OCI-LY7 (cell line): ENCODE data around the gene TMEM184B. TPM values are rescaled to one million over a fixed set of nuclear protein-coding genes. Genes with fewer than 3 reads are reported as not detected.

Source experiments
- BruUV-seq: library from RNA; stranded (reverse); fragments of 400-500 nt; replicated peaks from 2 replicates; lab custom pipeline; 2021; lab: Mats Ljungman, UMichigan
- CTCF ChIA-PET: fragments of 300-600 bp; sonication (Branson Sonifier 250); formaldehyde crosslinking; loops from one replicate; lab custom pipeline; 2022; ENCODE audit warnings: antibody characterized with exemption; ENCODE audit not compliant: unreplicated experiment; lab: Charles Lee
- POLR2A ChIA-PET: fragments of 300-600 bp; sonication (Branson Sonifier 250); formaldehyde crosslinking; loops from one replicate; lab custom pipeline; 2022; ENCODE audit warnings: antibody characterized with exemption; lab: Charles Lee
- DNase-seq: peaks from one replicate; pipeline ENCODE4 v3.0.0-alpha.2; 2015; ENCODE audit warnings: low spot score
- H2AFZ ChIP-seq: fragments of 200-600 bp; sonication (generic), shearing (Covaris generic); 2 replicates; pipeline ENCODE4 v1.6.1; 2014; ENCODE audit warnings: mild to moderate bottlenecking, antibody characterized with exemption, low read length, moderate library complexity
- H3K27ac ChIP-seq: fragments of 200-600 bp; sonication (generic); 2 replicates; pipeline ENCODE4 v1.5.1; 2014; ENCODE audit warnings: mixed run types, low read depth, mild to moderate bottlenecking, moderate library complexity, low read length, inconsistent platforms; ENCODE audit not compliant: poor library complexity, severe bottlenecking
- H3K36me3 ChIP-seq: fragments of 200-600 bp; sonication (generic); 2 replicates; pipeline ENCODE4 v1.6.1; 2014; ENCODE audit warnings: mild to moderate bottlenecking, antibody characterized with exemption, low read length, moderate library complexity, mixed read lengths; ENCODE audit not compliant: insufficient read depth
- H3K4me1 ChIP-seq: fragments of 200-600 bp; sonication (generic); 2 replicates; pipeline ENCODE4 v1.5.1; 2014; ENCODE audit warnings: mild to moderate bottlenecking, low read length; ENCODE audit not compliant: insufficient read depth, poor library complexity, severe bottlenecking
- H3K4me2 ChIP-seq: fragments of 200-600 bp; sonication (generic); 2 replicates; pipeline ENCODE4 v1.6.1; 2014; ENCODE audit warnings: mild to moderate bottlenecking, low read length
- H3K4me3 ChIP-seq: fragments of 200-600 bp; sonication (generic); 2 replicates; pipeline ENCODE4 v1.5.1; 2014; ENCODE audit warnings: mild to moderate bottlenecking, low read depth, low read length; ENCODE audit not compliant: poor library complexity, severe bottlenecking
- H3K79me2 ChIP-seq: fragments of 200-600 bp; sonication (generic); 2 replicates; pipeline ENCODE4 v1.6.1; 2016; ENCODE audit warnings: low read depth, mild to moderate bottlenecking, low read length, moderate library complexity, mixed read lengths; ENCODE audit not compliant: insufficient read depth
- H3K9me2 ChIP-seq: fragments of 200-600 bp; sonication (generic); 2 replicates; pipeline ENCODE4 v1.6.1; 2016; ENCODE audit warnings: mild to moderate bottlenecking, low read length, mixed read lengths; ENCODE audit not compliant: insufficient read depth
- H3K9me3 ChIP-seq: fragments of 200-600 bp; sonication (generic); 2 replicates; pipeline ENCODE4 v1.6.1; 2014; ENCODE audit warnings: mild to moderate bottlenecking, mixed run types, low read length, mixed read lengths
- H4K20me1 ChIP-seq: fragments of 200-600 bp; sonication (generic); 2 replicates; pipeline ENCODE4 v1.6.1; 2014; ENCODE audit warnings: mild to moderate bottlenecking, antibody characterized with exemption, low read length, moderate library complexity, mixed read lengths; ENCODE audit not compliant: insufficient read depth
- CTCF ChIP-seq: fragments of 200-600 bp; sonication (generic); conservative IDR thresholded peaks from 2 replicates; pipeline ENCODE4 v1.5.1; 2014; ENCODE audit warnings: mild to moderate bottlenecking, antibody characterized with exemption, low read length, moderate library complexity, mixed read lengths
- EZH2phosphoT487 ChIP-seq: fragments of 200-600 bp; sonication (generic); IDR thresholded peaks from 2 replicates; pipeline ENCODE4 v1.6.1; 2018; ENCODE audit warnings: low read depth, borderline replicate concordance, mild to moderate bottlenecking, mixed run types, antibody characterized with exemption, low read length, moderate library complexity, mixed read lengths
- intact Hi-C: fragments of 100-400 bp; cut with micrococcal nuclease; formaldehyde crosslinking; loops from one replicate; pipeline ENCODE4 v1.10.0; 2022; ENCODE audit not compliant: unreplicated experiment
- total RNA-seq, 2 experiments: library from RNA; depleted of rRNA in 1 of 2; stranded (reverse); fragments of >200 nt in 1 of 2; shearing (Covaris generic) in 1 of 2; gene quantifications; 2 replicates each; pipeline ENCODE4 v1.2.3, GENCODE V29; 2014 to 2022

TMEM184B gene
- total RNA-seq, 2 experiments from 2014 or later, result 19.1 to 50.2 TPM

GRCh38 chr22:38187413-38188212 lies 85.2 kb downstream of the TMEM184B start:
- TF ChIP-seq CTCF, result no peak
- no peak for TF ChIP-seq EZH2phosphoT487
- H3K4me3 ChIP-seq, result no peak overlapping the region
- H3K9me2 ChIP-seq, result no peaks in the 10 kb centered on the region
- DNase-seq, result no peak
- H3K79me2 ChIP-seq, result no peaks in the 10 kb centered on the region
- intact Hi-C loops, result no loop called here
- BruUV-seq, result no TSS peak
- no peak overlapping the region for H2AFZ ChIP-seq
- no peaks in the 10 kb centered on the region for H3K36me3 ChIP-seq
- POLR2A ChIA-PET, result no interaction called here
- peaks cover 3% of the 10 kb centered on the region for H3K4me1 ChIP-seq
- no peaks in the 10 kb centered on the region for H3K9me3 ChIP-seq
- CTCF ChIA-PET, result interaction anchor here (0.5 kb wide), 1 partner anchor 88 kb away, joined by 3 read pairs; no protein-coding TSS in a partner anchor
- no peaks in the 10 kb centered on the region for H4K20me1 ChIP-seq
- no peak overlapping the region for H3K27ac ChIP-seq
- no peak overlapping the region for H3K4me2 ChIP-seq

GRCh38 chr22:38186429-38186828 lies 86.4 kb downstream of the TMEM184B start:
- ChIA-PET POLR2A (interaction anchor here (0.7 to 1.0 kb wide), 3 partner anchors 15 to 85 kb away, joined by 3 to 4 read pairs (median 4); partner anchors contain the start of gene MAFF), CTCF (no interaction called here)
- H3K79me2 ChIP-seq, result peaks cover under 1% of the 10 kb centered on the region; the same call in 1 of the 2 replicates
- H3K4me3 ChIP-seq, result no peak overlapping the region
- H3K4me1 ChIP-seq, result peaks cover 10% of the 10 kb centered on the region
- no peak overlapping the region for H2AFZ ChIP-seq
- no peaks in the 10 kb centered on the region for H4K20me1 ChIP-seq
- H3K4me2 ChIP-seq, result no peak overlapping the region
- H3K9me2 ChIP-seq, result no peaks in the 10 kb centered on the region
- DNase-seq, result no peak
- no peak overlapping the region for H3K27ac ChIP-seq
- TF ChIP-seq CTCF, result no peak
- no peak for TF ChIP-seq EZH2phosphoT487
- H3K36me3 ChIP-seq, result no peaks in the 10 kb centered on the region
- no TSS peak for BruUV-seq
- intact Hi-C loops, result no loop called here
- H3K9me3 ChIP-seq, result no peaks in the 10 kb centered on the region

GRCh38 chr22:38184788-38185187 lies 88.0 kb downstream of the TMEM184B start:
- ChIA-PET CTCF (no interaction called here), POLR2A (no interaction called here)
- no peak overlapping the region for H3K4me3 ChIP-seq
- TF ChIP-seq CTCF, result no peak
- no peak for TF ChIP-seq EZH2phosphoT487
- H3K27ac ChIP-seq, result no peak overlapping the region
- H3K79me2 ChIP-seq, result peaks cover 6% of the 10 kb centered on the region; the same call in 1 of the 2 replicates
- H3K4me1 ChIP-seq, result peaks cover 26% of the 10 kb centered on the region
- H3K9me2 ChIP-seq, result no peaks in the 10 kb centered on the region
- H3K4me2 ChIP-seq, result no peak overlapping the region
- no peaks in the 10 kb centered on the region for H3K36me3 ChIP-seq
- no TSS peak for BruUV-seq
- intact Hi-C loops, result no loop called here
- H2AFZ ChIP-seq, result no peak overlapping the region
- H3K9me3 ChIP-seq, result no peaks in the 10 kb centered on the region
- DNase-seq, result no peak
- H4K20me1 ChIP-seq, result no peaks in the 10 kb centered on the region
